Right lung (tissue), 5 donors: Measurements from ENCODE around the gene ERCC4. TPM values are rescaled to one million over a fixed set of nuclear protein-coding genes. Genes with fewer than 3 reads are reported as not detected.

ENCODE experiments used
- DNase-seq, 2 donors: peaks; one replicate each; pipeline ENCODE4 v3.0.0-alpha.2; 2013
- polyA plus RNA-seq, 5 donors: library from polyadenylated mRNA; unstranded; fragments of 120-200 nt; gene quantifications; one replicate each; pipeline versions ENCODE4 v1.2.1 to v1.2.3, GENCODE V29; 2013; ENCODE audit warnings: inconsistent platforms in 1 of 5, low replicate concordance in 1 of 5; ENCODE audit not compliant: insufficient read length in 5 of 5, insufficient read depth in 1 of 5

The ERCC4 gene
- polyA plus RNA-seq, 5 donors = 12.1 to 25.7 (median 17.6) TPM

DNA sequence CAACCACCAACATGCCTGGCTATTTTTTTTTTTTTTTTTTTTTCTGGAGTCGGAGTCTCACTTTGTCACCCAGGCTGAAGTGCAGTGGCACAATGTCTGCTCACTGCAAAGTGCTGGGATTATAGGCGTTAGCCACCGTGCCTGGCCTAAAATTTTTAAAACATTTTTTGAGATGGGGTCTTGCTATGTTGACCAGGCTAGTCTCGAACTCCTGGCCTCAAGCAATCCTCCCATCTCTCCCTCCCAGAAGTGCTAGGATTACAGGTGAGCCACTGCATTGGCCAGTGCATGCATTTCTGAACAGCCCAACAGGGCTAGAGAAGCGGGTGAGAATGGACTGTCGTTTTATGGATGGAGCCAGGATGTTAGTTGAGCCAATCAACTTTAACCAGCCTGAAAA is 72.4 kb downstream of the ERCC4 start:
- DNase-seq = no peak

DNA sequence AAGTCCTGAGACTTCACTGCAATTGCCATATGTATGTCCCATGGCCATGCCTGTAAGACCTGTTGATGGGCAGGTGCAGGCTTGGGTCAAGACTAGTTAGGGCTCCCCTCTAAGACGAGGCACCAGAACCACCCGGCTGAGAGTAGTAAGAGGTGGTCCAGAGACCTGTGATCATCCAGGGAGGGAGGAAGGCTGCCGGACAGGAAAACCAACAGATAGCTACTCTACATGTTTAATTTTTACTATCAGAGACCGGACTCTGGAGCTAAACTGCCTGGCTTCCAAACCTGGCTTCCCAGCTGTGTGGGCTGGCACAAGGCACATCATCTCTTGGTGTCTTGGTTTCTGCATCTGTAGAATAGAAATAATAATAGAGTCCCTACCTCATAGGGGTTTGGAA is 73.0 kb downstream of the ERCC4 start:
- DNase-seq = no peak

DNA sequence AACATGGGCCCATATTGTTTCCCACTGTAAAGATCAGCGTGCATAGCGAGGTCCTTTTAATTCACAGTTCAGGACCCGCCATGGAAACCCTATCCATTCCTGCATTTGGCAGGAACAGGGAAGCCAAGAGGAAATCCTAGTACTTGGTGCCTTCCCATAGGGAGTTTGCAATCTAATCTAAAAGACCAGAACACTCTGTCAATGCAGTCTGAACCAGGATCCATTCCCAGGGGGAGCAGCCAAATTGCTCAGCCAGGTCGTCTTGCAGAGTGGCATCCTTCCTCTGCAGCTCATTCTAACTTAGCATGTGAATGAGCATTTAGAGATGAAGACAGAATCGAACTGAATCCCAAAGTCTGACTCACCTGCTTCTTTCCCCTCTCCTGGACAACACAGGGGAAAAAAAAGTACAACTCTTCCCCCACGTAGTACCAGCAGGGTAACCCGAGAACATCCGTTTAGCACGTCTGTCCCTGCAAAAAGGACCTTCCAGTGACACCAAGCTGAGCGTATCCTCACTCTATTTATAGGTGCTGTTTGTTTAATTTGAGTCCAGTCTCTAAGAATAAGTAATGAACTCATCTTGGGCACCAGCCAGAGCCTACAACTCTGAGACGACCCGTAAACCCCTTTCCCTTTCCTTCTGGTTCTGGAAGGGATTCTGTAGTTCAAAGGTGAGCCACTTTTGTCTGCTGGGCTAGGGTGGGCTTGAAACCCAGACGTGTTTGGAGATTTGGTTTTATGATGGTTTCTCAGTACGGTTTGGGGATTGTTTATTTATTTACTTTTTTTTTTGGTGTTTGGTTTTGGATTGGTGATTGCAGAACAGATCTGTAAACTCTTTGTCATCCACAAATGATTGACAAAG is 74.5 kb downstream of the ERCC4 start:
- no peak for DNase-seq

DNA sequence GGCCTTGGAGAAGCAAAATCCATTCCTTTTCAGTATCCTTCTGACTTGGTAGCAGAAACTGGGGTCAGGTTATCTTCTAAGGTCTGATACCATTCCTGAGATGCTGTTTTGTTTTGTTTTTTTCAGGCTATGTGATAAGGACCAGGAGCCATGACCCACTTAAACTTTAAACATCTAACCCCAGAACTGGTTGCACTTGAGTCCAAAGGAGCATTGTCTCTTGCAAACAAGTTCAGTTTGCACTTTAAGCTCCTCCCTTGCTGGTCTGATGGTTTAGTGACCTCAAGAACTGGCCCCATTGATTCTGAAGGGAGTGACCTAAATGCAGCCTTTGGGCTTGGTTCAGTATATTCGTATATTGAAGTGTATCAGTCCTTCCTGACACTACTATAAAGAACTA is 75.2 kb downstream of the ERCC4 start:
- DNase-seq = no peak

- no peak for DNase-seq
These were observed 76.9 kb downstream of the ERCC4 start for GRCh38 chr16:13996778-13997288.

- no peak for DNase-seq
These were observed 77.6 kb downstream of the ERCC4 start for GRCh38 chr16:13997526-13997925.

DNA sequence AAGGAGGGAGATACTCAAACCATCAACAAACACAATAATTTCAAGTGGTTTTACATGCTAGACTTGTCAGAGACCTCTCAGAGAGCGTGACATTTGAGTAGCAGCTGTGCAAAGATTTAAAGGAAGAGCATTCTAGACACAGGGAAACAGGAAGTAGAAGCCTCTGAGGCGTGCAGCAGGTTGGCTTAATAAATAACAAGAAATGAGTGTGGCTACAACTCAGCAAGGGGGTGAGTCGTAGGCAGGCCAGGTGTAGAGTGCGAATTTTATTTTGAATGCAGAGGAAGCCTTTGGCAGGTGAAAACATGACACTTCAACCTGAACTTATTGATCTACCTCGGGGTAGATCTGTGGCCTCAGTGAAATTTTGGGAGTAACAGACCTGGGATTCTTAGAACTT is 78.0 kb downstream of the ERCC4 start:
- DNase-seq = no peak

DNA sequence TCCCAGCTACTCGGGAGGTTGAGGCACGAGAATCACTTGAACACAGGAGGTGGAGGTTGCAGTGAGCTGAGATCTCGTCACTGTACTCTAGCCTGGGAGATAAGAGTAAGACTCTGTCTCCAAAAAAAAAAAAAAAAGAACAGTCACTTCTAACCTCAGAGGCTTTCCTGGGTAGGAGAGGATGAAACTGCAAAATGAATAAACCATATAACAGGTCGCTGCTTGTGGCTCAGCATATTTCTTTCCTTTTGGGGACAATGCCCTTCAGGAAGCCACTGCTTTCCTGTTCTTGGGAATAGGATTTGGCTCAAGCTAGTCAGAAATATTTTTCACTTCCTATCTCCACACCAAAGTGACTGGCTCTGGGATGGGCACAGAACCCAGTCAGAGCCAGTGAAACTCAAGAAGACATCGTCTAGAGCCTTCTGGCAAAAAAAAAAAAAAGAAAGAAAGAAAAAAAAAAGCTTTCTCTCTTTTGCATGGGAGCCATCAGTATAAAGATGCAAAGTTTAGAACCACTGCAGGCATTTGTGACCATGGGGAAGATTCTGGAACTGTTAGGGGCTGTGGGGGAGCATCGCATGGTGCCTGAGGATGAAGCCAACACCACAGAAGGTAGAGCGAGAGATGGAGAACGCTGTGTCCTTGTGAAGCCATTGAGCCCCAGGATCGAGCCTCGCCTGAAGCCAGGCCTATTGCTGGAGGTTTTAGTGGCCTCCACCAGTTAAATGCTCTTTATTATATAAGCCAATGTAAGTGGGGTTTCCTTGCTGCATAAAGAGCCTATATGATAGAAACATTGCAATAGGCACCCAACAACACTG is 79.3 kb downstream of the ERCC4 start:
- DNase-seq = no peak

GRCh38 chr16:13999895-14000425 is 80.0 kb downstream of the ERCC4 start:
- no peak for DNase-seq

DNA sequence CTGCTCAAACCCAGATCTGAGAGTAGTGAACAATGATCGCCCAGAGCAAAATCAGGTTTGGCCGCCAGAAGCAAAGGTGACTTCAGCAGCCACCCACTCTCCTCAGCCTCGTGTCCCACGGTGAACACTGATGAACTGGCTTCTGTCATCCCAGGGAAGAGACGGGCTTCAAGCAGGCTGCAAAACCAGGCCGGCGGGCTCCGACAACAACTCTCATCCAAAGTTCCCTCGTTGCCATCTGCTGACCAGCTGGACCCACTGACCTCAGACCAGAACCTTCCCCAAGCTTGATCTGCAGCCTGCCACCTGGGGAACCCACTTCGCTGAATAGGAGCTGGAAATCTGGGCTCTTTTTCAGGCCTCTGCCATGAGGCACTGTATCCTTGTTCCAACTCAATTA is 81.6 kb downstream of the ERCC4 start:
- DNase-seq = no peak

Other genes starting within 250 kb of the ERCC4 start
- gene MRTFB, start 151.2 kb downstream of the ERCC4 start, polyA plus RNA-seq = 10 to 100 TPM; 20.3 to 40.8 (median 35.8) TPM